HG03442 (cell line): ENCODE measurements around the gene BICD1.
"Not testable (repeated sequence)": the region's sequence is repeated elsewhere in the genome, so short reads cannot be mapped to it uniquely, and the experiment has no call there.

Experiments used
- ATAC-seq: cut with Tn5 transposase; IDR thresholded peaks from one replicate; pipeline ENCODE4 v1.9.1; 2021; ENCODE audit warnings: mild to moderate bottlenecking, moderate library complexity; ENCODE audit not compliant: unreplicated experiment

The BICD1 gene

DNA sequence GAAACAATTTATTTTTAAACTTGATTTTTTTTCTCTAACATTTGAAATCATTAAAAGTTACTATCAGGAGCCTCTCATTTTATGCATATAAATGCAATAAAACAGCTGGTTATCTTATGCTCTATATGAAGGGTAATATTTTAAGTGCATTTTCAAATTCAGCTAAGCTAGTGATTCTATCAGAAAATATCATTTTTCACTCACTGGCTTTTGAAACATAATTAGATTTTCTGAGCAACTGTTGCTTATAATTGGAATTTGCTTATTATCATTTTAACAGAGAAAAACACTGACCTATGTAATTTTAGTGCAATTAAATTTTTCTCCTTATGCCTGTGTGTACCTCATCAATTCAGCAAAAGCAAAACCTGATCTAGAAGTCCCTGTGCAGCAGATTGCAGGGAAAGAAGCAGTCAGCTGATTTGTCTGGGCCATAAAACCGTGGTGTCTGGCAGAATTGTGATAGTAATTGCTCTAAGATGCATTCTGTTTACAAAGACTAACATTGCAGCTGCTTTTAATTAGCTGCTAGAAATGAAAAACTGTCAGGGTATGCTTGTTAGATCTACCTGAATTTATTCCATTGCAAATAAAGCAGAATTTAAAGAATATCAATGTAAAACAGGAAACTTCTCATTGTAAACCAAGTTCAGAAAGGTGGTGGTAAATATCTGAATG, 75.0 kb downstream of the BICD1 start:
- no peak for ATAC-seq

DNA sequence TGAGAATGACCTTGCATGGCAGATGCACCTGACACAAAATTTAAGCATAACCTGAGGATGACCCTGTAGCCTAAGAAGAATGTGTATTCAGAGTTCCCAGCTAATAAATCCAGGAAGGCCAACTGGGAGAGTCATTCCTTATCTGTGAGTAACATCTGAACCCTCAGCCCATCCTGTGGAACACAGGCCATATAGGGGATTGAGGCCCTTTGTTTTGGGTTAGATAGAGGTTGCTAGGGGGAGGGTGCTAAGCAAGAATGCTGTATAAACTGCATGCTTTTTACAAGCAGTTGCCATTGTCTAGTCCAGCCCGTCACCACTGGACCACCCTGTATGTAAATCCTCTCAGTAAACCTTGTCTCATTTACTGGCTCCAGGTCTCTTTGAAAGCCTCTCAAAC, 77.0 kb downstream of the BICD1 start:
- no peak for ATAC-seq

DNA sequence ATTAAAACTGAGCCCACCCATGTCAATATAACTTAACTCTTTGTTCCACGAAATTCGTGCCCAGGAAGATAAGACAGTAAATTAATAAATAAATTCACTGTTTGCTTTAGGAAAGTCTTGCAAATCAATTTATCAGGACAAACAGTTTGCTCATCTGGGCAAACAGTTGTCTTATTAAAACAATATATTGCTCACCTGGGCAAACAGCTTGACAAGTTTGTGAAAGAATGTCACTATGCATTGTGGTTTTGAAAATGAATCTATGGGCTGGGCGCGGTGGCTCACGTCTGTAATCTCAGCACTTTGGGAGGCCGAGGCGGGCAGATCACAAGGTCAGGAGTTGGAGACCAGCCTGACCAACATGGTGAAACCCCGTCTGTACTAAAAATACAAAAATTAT, 80.5 kb downstream of the BICD1 start:
- ATAC-seq, result not testable (repeated sequence)

DNA sequence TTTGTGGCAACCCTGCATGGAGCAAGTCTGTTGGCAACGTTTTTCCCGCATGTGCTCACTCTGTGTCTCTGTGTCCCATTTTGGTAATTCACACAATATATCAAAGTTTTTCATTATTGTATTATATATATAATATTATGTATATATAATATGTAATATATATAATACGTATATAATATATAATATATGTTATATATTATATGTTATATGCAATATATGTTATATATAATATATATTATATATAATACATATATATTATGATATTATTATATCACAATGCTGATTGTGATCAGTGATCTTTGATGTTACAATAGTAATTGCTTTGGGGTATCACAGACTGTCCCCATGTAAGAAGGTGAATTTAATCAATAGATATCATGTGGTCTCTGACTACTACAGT, 84.8 kb downstream of the BICD1 start:
- no peak for ATAC-seq

DNA sequence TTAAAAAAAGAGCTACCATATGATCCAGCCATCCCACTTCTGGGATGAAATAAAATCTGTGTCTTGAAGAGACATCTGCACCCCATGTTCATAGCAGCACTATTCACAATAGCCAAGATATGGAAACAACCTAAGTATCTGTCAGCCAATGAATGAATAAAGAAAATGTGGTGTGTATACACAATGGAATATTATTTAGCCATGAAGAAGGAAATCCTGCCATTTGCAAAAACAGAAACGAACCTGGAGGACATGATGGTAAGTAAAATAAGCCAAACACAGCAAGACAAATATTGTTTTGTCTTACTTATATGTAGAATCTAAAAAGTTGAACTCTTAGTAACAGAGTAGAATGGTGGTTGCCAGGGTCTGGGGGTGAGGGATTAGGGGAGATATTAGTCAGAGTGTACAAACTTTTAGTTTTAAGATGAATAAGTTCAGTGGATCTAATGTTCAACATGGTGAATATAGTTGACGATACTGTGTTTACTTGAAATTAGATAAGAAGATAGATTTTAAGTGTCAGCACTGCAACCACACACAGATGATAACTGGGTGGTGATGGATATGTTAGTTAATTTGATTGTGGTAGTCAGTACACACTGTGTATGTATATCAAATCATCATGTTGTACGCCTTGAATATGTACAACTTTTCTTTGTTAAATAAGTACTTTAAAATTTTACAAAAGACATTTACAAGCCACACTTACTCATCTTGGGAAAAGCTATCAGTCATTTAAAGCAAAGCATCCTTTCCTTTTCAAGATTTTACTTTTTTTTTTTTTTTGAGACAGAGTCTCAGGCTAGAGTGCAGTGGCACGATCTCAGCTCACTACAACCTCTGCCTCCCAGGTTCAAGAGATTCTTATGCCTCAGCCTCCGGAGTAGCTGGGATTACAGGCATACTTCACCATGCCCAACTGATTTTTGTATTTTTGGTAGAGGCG, 89.9 kb downstream of the BICD1 start:
- no peak for ATAC-seq

DNA sequence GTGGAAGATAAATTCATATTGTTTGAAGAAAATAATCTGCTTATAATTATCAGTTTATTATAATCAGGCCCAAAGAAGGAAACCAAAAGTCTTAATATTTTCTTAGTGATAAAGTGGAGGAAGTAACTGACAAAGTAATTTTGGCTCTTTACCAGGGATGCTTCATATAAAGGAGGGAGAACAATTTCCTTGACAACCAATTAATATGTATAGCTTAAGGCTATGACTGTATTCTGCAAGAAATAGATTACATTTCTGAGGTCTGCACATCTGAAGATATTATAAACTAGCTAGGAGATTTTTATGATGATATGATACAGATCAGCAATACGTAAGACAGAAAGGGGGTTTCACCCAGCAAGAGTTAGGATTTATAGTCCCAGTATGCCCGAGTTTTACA, 90.8 kb downstream of the BICD1 start:
- no peak for ATAC-seq

DNA sequence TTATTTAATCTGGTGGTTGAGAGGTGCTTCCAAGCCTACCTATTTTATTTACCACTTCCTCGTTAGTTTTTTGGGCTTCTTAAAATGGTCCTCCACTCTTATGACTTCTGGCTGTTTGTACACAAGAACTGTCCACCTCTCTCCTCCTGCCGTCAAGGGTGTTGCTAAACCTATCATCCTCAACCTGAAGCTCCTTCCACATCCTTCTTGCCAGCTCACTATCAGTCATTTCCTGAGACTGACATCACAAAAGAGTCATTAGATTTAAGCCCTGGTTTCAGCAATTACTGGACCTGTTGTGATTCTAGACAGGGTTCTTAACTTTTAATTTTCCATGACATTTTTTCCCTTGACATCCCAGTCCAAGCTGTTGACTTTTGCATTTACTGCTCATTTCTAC, 91.9 kb downstream of the BICD1 start:
- ATAC-seq, result no peak

DNA sequence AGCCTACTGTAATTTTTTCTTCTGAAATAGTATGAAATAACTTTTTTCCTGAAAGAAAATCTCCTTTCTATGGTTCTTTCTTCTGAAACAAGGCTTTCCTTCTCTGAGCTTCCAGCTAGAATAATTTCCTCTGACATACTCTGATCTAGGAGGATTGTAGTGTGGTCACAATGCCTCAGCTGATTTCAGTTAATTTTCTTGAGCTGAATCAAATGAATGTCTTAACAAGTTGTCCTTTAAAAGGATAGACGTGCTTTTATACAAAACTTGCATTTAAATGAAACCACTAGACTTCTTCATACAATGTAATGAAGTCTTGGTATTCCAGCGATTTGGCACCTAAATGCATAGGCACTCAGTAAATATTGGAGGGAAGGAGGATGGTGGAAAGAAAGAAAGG, 94.4 kb downstream of the BICD1 start:
- no peak for ATAC-seq

DNA sequence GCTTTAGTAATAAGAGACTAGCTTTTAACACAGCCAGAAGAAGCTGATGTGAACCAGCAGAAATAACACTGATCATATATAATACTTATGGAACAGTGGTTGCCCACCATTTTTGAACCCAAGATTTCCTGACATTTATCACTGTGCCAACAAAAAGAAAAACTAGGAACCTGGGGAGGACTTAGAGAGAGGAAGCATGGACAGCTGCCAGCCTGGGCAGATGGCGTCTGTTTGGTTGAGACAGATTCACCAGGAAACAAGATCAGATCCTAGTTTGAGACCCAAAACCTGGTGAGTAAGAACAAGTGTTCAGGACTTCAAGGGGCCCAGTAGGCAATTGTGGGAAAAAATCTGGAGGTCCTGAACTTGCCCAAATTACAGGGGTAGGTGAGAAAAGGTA, 95.3 kb downstream of the BICD1 start:
- no peak for ATAC-seq

DNA sequence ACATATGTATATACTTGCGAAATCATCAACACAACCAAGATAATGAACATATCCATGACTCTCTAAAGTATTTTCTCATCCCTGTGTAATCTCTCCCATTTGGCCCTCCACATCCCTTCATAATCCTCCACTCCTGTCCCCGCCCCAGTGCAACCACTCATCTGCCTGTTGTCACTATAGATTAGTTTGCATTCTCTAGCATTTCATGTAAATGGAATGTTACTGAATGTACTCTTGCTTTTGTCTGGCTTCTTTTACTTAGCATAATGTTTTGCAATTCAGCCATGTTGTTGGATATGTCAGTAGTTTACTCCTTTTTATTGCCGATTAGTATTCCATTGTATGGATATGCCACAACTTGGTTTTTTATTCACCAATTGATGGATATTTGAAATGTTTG, 99.1 kb downstream of the BICD1 start:
- ATAC-seq, result no peak

DNA sequence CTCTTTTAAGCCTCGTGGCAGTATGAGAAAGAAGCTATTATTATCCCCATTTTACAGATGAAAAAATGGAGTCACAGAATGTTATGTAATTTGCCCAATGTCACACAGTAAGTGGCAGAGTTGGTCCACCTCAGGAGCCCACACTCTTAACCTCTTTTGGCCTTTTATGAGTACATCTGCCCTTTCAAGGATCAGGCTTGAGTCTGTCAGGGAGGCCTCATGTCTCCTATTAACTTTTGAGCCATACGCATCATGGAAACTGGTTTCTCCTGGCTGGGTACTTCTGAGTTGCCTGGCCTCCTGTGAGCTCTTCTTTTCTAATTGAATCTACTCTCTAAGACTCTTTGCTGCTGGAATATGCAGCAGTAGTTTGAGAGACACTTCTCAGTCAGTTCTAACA, 101.7 kb downstream of the BICD1 start:
- ATAC-seq, result no peak

DNA sequence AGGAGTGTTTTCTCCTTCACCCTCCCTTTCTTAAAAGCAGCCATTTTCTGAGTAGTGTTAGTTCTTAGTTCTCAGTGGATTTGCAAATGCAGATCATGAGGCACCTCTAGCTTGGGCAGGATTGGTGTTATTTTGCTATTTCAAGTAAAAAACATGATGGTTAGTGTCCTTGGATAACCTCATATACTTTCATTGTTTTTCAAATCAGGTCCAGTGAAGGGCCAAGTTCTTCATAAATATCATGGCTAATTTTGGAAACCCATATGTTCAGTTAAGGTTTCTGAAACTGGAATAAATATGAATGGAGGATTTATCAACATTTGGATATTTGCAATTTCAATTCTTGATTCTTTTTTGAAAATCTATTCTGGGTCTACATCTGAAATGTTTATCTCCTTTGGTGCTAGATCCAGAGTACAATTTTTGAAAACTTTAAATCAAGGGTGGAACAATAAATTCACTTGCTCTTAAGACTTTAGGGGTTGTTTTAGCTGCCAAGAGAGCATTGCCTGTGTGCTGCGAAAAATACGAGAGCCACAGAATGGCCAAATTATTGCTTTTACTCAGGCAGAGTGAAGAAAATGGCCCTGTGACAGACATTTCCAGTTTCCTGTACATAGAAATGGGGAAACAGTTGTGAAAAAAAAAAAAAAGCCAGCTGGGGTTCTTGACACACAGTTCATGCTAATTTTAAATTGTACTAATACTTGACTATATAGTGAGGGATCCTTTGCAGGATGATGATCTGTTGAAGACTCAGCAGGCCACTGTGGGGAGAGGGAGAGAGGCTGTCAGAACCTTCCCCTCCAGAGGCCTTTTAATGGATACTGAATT, 104.6 kb downstream of the BICD1 start:
- ATAC-seq, result no peak

DNA sequence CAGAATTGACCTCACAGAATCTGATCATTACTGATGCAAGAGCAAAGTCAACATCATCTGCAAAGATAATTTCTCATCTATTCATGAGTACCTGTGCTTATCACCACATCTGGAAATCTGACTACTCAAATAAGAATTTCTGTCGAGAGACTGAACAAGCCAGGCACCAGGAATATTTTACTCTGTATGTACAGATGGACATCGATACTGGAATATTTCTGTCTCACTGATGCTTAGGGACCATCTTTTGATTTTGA, 105.2 kb downstream of the BICD1 start:
- no peak for ATAC-seq

DNA sequence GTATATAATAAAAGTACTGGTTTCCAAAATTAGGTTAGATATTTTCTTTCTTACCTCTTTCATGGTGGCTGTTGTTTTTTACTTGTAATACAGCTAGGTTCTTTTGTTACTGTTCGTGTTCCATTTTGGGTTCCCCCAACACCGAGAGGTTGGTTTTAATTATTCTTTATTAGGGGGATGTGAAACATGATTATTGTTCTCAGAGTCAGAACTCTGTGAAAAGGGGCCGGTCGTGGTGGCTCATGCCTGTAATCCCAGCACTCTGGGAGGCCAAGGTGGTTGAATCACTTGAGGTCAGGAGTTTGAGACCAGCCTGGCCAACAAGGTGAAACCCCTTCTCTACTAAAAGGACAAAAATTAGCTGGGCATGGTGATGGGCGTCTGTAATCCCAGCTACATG, 108.1 kb downstream of the BICD1 start:
- no peak for ATAC-seq

DNA sequence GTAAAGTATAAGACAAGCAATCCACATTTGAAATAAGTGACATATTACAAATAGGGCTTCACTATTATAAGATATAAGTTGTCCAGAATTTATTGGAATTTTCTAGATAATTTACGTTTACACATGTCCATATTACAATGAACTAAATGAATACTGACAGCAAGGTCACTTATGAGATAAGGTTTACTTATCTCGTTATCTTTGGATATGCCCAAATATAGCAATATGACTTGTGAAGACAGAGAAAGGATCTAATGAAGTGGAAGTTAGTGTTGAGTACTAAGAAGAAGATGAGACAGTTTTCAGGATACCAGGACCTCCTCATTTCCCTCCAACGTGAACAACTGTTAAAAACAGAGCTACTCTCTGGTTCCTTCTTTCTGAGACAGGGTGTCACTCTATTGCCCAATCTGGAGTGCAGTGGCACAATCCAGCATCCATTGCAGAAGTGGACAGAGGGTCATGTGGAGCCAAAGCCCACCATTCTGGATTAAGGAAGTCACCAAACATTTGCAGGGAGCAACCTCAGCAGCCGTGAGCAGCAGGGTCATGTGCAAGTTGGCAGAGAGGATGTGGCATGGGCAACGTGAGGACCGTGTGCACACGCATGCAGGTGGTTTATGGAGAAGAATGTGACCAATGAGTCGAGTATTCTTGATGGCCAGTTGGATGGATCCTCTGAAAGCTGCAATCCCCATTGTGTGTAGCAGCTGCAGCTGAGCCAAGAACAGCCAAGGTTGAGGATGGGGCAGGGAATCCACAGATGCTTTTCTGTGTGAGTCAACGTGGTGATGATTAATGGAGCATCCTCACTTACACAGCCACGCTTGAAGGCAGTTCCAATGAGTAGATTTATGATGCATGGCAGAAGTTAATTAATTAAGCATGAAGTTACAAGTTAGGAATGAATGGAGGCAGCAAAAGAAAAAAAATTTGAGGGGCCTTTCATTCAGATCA, 111.0 kb downstream of the BICD1 start:
- no peak for ATAC-seq

DNA sequence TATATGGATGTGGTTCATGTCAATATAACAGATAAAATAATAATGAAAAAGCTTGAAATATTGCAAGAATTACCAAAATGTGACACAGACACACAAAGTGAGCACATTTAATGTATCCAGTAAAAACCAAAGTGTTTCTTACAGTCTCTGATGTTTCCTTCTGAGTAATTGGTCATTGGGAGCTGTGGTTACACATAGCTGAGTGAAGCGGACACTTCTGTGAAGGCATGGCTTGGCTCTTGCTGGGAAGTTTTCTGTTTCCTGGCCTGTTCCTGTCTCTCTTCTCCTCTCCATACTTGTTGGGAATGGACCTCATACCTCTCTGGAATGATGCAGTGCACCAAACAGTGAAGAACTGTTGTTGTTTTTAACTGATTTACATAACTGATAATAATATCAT, 117.3 kb downstream of the BICD1 start:
- no peak for ATAC-seq

DNA sequence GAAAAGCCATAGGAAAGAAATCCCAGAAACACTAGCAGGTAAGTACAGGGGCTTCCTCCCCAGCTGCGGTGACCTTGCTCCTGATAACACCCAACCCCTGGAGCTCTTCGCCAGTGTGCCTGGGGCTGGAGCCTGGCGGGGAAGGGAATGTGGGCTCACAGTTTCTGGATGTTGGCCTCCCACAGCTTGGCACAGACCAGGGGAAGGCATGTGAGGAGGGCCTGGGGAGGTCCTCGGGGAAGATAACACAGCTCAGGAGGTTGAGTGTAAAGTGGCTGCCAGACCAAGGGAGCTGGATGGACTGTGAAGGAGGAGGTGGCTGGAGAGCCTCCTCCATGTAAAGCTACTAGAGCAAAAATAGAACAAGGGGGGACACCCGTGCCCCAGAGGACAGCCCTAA, 120.1 kb downstream of the BICD1 start:
- no peak for ATAC-seq

DNA sequence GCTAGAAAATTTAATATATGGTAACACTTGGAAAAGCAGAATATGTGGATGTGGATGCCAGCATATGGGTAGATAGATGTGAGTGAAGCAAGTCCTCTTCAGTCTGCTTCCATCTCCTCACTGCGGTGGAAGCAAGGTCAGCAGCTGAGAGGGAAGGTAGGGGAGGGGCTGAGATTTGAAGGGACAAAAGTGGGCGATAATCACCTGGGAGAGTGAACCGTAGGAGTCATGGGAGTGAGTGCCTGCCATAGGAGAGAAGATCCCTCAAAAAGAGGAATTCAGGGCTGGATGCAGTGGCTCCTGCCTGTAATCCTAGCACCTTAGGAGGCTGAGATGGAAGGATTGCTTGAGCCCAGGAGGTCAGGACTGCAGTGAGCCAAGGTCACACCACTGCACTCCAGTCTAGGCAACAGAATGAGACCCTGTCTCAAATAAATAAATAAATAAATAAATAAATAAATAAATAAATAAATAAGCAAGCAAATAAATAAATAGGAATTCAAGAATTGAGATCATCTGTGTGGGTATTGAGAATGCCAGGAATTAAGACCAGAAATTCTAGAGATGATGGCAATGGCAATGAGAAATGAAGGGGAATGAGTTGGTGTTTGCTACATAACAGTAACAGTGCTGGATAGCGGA, 123.4 kb downstream of the BICD1 start:
- ATAC-seq, result no peak

DNA sequence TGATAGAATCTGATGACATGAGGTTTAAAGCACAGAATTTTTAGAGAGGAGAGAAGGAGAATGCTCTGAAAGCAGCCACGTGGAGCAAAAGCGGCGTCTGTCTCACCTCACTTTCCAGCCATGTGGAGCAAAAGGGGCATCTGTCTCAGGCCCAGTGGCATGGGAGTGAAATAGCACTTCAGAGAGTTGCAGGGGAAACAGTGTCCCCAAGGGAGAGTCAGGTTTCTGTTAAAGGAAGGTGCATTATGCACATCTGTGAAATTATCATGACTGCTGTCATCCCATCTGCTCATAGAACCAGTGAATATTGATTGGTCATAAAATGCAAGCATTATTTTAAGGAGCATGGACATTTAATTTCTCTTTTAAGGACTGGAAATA, 124.0 kb downstream of the BICD1 start:
- ATAC-seq, result no peak

DNA sequence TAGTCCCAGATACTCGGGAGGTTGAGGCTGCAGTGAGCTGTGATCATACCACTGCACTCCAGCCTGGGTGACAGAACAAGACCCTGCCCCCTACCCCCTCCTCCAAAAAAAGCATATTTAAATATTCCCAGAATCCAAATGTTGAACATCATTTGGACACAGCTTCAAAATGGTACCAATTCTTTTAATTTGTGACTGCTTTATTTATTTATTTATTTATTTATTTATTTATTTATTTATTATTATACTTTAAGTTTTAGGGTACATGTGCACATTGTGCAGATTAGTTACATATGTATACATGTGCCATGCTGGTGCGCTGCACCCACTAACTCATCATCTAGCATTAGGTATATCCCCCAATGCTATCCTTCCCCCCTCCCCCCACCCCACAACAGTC, 124.7 kb downstream of the BICD1 start:
- not testable (repeated sequence) for ATAC-seq
